Measurements from ENCODE around the gene SYF2. TPM values are rescaled to one million over a fixed set of nuclear protein-coding genes. Genes with fewer than 3 reads are reported as not detected.

SYF2 gene
- total and polyA plus RNA-seq, 2 experiments from 2014 or later: 34.2 to 66.3 TPM

GRCh38 chr1:25201006-25201405, 31.3 kb downstream of the SYF2 start:
- H2AFZ ChIP-seq: no peak overlapping the region
- H3K4me1 ChIP-seq (ENCODE audit: insufficient read depth): peaks cover 28% of the 10 kb centered on the region
- no peaks in the 10 kb centered on the region for H3K79me2 ChIP-seq
- H3K36me3 ChIP-seq (replicated peaks; ENCODE audit: insufficient read depth, low read depth): no peaks in the 10 kb centered on the region
- H3K4me2 ChIP-seq: no peak overlapping the region
- H3K4me3 ChIP-seq: no peak overlapping the region
- no peak overlapping the region for H3K27ac ChIP-seq
- H3K9me3 ChIP-seq (ENCODE audit: low read depth): no peaks in the 10 kb centered on the region
- H3K9me2 ChIP-seq (replicated peaks; ENCODE audit: insufficient read depth): no peaks in the 10 kb centered on the region
- no peaks in the 10 kb centered on the region for H4K20me1 ChIP-seq (ENCODE audit: insufficient read depth, poor library complexity, severe bottlenecking)
- TF ChIP-seq EZH2phosphoT487 (IDR thresholded peaks at IDR 0.05; ENCODE audit: low read depth, severe bottlenecking, unreplicated experiment): no peak
- no peak for TF ChIP-seq CTCF (IDR thresholded peaks at IDR 0.05; ENCODE audit: poor library complexity)
- TF ChIP-seq EZH2 (IDR thresholded peaks at IDR 0.05; ENCODE audit: borderline replicate concordance): no peak
- no peak for DNase-seq (ENCODE audit: low spot score)
- WGBS (ENCODE audit: low lambda C conversion rate, missing lambda C conversion rate): 75% methylated on average over 7 of the region's 7 CpGs
- no peaks in the 10 kb centered on the region for H3K27me3 ChIP-seq

GRCh38 chr1:25199819-25200620, 32.3 kb downstream of the SYF2 start:
- Histone ChIP-seq H3K36me3 (replicated peaks; ENCODE audit: insufficient read depth, low read depth) (no peaks in the 10 kb centered on the region), H3K4me2 (no peak overlapping the region), H3K4me3 (no peak overlapping the region), H4K20me1 (ENCODE audit: insufficient read depth, poor library complexity, severe bottlenecking) (no peaks in the 10 kb centered on the region), H3K27me3 (no peaks in the 10 kb centered on the region), H3K4me1 (ENCODE audit: insufficient read depth) (peaks cover 28% of the 10 kb centered on the region), H3K9me2 (replicated peaks; ENCODE audit: insufficient read depth) (no peaks in the 10 kb centered on the region), H3K9me3 (ENCODE audit: low read depth) (no peaks in the 10 kb centered on the region), H3K27ac (peak overlapping the region; percentile 40), H2AFZ (no peak overlapping the region), H3K79me2 (no peaks in the 10 kb centered on the region)
- DNase-seq (ENCODE audit: low spot score): no peak
- TF ChIP-seq CTCF (IDR thresholded peaks at IDR 0.05; ENCODE audit: poor library complexity) (no peak), EZH2phosphoT487 (IDR thresholded peaks at IDR 0.05; ENCODE audit: low read depth, severe bottlenecking, unreplicated experiment) (no peak), EZH2 (IDR thresholded peaks at IDR 0.05; ENCODE audit: borderline replicate concordance) (no peak)
- 75% methylated on average over 20 of the region's 20 CpGs for WGBS (ENCODE audit: low lambda C conversion rate, missing lambda C conversion rate)

- peaks cover 28% of the 10 kb centered on the region for H3K4me1 ChIP-seq (ENCODE audit: insufficient read depth)
- TF ChIP-seq EZH2 (IDR thresholded peaks at IDR 0.05; ENCODE audit: borderline replicate concordance): no peak
- TF ChIP-seq CTCF (IDR thresholded peaks at IDR 0.05; ENCODE audit: poor library complexity): no peak
- TF ChIP-seq EZH2phosphoT487 (IDR thresholded peaks at IDR 0.05; ENCODE audit: low read depth, severe bottlenecking, unreplicated experiment): no peak
- H4K20me1 ChIP-seq (ENCODE audit: insufficient read depth, poor library complexity, severe bottlenecking): no peaks in the 10 kb centered on the region
- no peak for DNase-seq (ENCODE audit: low spot score)
- H3K36me3 ChIP-seq (replicated peaks; ENCODE audit: insufficient read depth, low read depth): no peaks in the 10 kb centered on the region
- H3K79me2 ChIP-seq: no peaks in the 10 kb centered on the region
- H2AFZ ChIP-seq: no peak overlapping the region
- 83% methylated on average over 20 of the region's 20 CpGs for WGBS (ENCODE audit: low lambda C conversion rate, missing lambda C conversion rate)
- no peaks in the 10 kb centered on the region for H3K9me2 ChIP-seq (replicated peaks; ENCODE audit: insufficient read depth)
- H3K4me2 ChIP-seq: no peak overlapping the region
- no peaks in the 10 kb centered on the region for H3K27me3 ChIP-seq
- no peaks in the 10 kb centered on the region for H3K9me3 ChIP-seq (ENCODE audit: low read depth)
- H3K4me3 ChIP-seq: no peak overlapping the region
- peak overlapping the region; percentile 58 for H3K27ac ChIP-seq
Observed at GRCh38 chr1:25198663-25199252, 33.5 kb downstream of the SYF2 start.
